DMS53 (cell line): ENCODE measurements around the gene RYR3.

ENCODE experiments used
- DNase-seq: peaks from one replicate; lab custom pipeline; 2025; lab: John Stamatoyannopoulos, UW

The RYR3 gene

GRCh38 chr15:33710748-33711147 is 400.0 kb downstream of the RYR3 start:
- DNase-seq, result no peak

GRCh38 chr15:33716025-33716424 is 405.3 kb downstream of the RYR3 start:
- DNase-seq, result no peak

GRCh38 chr15:33720952-33721351 is 410.2 kb downstream of the RYR3 start:
- DNase-seq, result no peak

- DNase-seq, result no peak
Observed at GRCh38 chr15:33722005-33722672, 411.4 kb downstream of the RYR3 start.

- DNase-seq, result no peak
Observed at GRCh38 chr15:33722673-33723015, 411.9 kb downstream of the RYR3 start.

- DNase-seq, result no peak
Observed at GRCh38 chr15:33724321-33725036, 413.7 kb downstream of the RYR3 start.

GRCh38 chr15:33729653-33730052 is 418.9 kb downstream of the RYR3 start:
- peak; percentile 36 for DNase-seq

- DNase-seq, result no peak
Observed at GRCh38 chr15:33730815-33731214, 420.0 kb downstream of the RYR3 start.

- DNase-seq, result no peak
Observed at GRCh38 chr15:33735143-33735542, 424.4 kb downstream of the RYR3 start.

GRCh38 chr15:33735637-33736247 is 425.0 kb downstream of the RYR3 start:
- peak; percentile 69 for DNase-seq

GRCh38 chr15:33737687-33738601 is 427.2 kb downstream of the RYR3 start:
- peak; percentile 47 for DNase-seq

- DNase-seq, result no peak
Observed at GRCh38 chr15:33738941-33739664, 428.3 kb downstream of the RYR3 start.

- DNase-seq, result no peak
Observed at GRCh38 chr15:33742306-33742705, 431.5 kb downstream of the RYR3 start.

- DNase-seq, result no peak
Observed at GRCh38 chr15:33742800-33743199, 432.0 kb downstream of the RYR3 start.

- DNase-seq, result no peak
Observed at GRCh38 chr15:33746203-33746602, 435.4 kb downstream of the RYR3 start.

- no peak for DNase-seq
Observed at GRCh38 chr15:33753012-33753411, 442.2 kb downstream of the RYR3 start.

- no peak for DNase-seq
Observed at GRCh38 chr15:33754242-33754641, 443.5 kb downstream of the RYR3 start.

- DNase-seq, result no peak
Observed at GRCh38 chr15:33756961-33757360, 446.2 kb downstream of the RYR3 start.

- no peak for DNase-seq
Observed at GRCh38 chr15:33757516-33758232, 446.9 kb downstream of the RYR3 start.

- DNase-seq, result peak; percentile 10
Observed at GRCh38 chr15:33766389-33766788, 455.6 kb downstream of the RYR3 start.

GRCh38 chr15:33768670-33769190 is 458.0 kb downstream of the RYR3 start:
- DNase-seq, result no peak
